ENCODE data around the gene PCBD1.

The PCBD1 gene

DNA sequence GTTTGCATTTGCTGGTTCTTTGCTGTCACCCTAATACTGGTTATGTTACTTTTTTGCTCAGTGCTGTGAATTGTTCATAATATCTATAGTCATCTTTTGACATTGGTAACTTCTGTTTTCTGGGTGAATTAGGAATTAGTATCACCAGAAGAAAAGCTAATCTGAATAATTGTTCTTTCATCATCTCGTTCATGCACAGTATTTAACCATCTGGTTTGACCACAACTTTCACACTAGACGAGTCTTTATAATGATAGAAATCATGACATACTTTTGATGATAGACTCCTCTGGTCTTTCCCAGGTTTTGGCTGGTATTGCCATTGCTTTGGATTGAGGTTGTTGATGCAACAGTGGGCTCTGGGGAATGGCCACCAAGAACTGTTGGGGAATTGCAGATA, 47.5 kb downstream of the PCBD1 start:
- no peak for FAIRE-seq
- TF ChIP-seq POLR2A (IDR thresholded peaks at IDR 0.05; ENCODE audit: low read depth, low read length), result no peak
- DNase-seq (ENCODE audit: insufficient read length, low spot score), result no peak

DNA sequence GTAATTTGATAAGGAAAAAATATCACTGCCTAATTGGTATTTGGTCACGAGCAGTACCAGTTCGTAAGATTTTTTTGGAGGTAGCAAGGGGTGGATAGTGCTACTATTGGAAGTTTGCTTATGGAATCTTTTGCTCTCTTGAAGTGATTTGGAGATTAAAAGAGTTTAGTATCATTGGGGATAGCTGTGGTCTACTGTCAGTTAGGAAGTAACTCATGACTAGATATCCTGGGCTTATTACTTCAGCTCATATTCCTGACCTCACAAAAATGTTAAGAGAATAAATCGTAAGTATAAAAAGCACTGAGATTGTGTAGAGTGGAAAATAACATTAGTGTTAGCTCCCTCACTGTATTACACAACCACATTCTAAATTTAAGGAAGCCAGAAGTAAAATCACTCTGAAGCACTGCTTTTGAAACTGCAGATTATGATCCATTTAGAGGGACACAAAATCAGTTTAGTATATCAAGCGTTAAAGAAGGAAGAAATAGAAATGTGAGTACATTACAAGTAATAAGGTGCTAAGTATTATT, 50.0 kb downstream of the PCBD1 start:
- TF ChIP-seq TAF1 (IDR thresholded peaks at IDR 0.05; ENCODE audit: low read depth, low read length) (no peak), POU2F2 (IDR thresholded peaks at IDR 0.05; ENCODE audit: low read depth, low read length) (no peak), POLR2AphosphoS5 (IDR thresholded peaks at IDR 0.05; ENCODE audit: low read depth, low read length) (no peak), SPI1 (IDR thresholded peaks at IDR 0.05; ENCODE audit: low read depth, low read length) (no peak), PAX5 (IDR thresholded peaks at IDR 0.05; ENCODE audit: insufficient read depth, low read length, severe bottlenecking) (no peak), POLR2A (IDR thresholded peaks at IDR 0.05; ENCODE audit: low read depth, low read length) (no peak)
- no peak for FAIRE-seq
- DNase-seq (ENCODE audit: insufficient read length, low spot score), result no peak

DNA sequence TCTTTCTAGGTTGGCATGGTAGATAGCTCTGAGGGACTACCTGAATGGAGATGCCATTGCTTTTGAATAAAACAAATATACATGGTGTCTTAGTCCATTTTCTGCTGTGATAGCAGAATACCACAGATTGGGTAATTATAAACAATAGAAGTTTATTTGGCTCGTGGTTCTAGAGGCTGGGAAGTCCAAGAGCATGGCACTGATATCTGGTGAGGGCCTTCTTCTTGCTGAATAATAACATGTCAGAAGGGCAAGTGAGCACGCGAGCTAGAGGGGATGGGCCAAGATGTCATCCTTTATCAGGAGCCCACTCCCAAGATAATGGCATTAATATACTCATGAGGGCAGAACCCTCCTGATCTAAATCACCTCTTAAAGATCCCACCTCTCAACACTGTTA, 50.7 kb downstream of the PCBD1 start:
- no peak for TF ChIP-seq POLR2A (IDR thresholded peaks at IDR 0.05; ENCODE audit: low read depth, low read length)
- FAIRE-seq (no peak), DNase-seq (ENCODE audit: insufficient read length, low spot score) (no peak)

DNA sequence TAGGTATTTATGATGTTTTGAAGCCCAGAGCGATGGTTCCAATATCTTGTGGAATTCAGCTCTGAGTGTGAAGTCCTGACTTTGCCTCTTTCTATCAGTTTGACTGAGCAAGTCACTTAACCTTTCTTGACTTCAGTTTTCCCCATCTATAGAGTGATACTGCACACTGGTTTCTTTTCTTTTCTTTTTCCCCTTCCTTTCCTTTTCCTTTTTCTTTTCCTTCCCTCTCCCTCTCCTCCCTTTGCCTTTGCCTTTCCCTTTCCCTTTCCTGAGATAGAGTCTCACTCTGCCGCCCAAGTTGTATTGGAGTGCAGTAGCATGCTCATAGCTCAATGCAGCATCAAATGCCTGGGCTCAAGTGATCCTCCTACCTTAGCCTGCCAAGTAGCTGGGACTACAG, 52.0 kb downstream of the PCBD1 start:
- TF ChIP-seq POU2F2 (IDR thresholded peaks at IDR 0.05; ENCODE audit: low read depth, low read length) (no peak), SPI1 (IDR thresholded peaks at IDR 0.05; ENCODE audit: low read depth, low read length) (no peak), PAX5 (IDR thresholded peaks at IDR 0.05; ENCODE audit: insufficient read depth, low read length, severe bottlenecking) (no peak), POLR2A (IDR thresholded peaks at IDR 0.05; ENCODE audit: low read depth, low read length) (no peak), TAF1 (IDR thresholded peaks at IDR 0.05; ENCODE audit: low read depth, low read length) (no peak), POLR2AphosphoS5 (IDR thresholded peaks at IDR 0.05; ENCODE audit: low read depth, low read length) (no peak)
- FAIRE-seq, result no peak
- no peak for DNase-seq (ENCODE audit: insufficient read length, low spot score)

DNA sequence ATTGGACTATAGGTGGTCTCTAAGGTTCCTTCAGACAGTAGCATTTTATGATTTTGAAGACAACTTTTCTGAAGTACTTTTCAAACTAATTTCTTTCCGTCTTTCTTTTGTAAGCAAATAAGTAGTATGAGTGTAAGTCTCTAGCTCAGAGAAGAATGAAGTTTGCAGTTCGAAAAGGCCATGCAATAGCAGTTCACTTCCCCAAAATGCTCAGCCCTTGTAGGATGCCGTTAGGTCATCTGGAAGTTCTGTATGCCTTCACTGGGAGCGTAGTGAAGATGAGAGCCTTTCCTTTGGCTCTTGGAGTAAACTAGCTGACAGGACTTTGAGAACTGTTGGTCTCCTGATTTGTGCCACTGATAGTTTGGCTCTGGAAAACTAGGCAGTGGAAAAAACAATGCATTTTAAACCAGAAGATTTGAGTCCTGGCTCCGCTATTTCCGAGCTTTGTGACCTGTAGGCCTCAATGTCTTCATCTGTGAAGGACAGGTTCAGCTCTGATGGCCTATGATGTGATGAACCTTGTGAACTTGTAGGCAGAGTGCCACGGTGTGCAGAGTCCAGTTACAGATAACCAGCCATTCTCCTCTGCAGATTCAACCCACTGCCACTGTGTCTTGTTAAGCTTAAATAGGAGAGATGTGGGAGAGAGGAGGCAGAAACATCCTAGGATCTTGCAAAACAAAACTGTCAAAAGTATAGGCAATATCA, 53.8 kb downstream of the PCBD1 start:
- DNase-seq (ENCODE audit: insufficient read length, low spot score) (no peak), FAIRE-seq (no peak)
- TF ChIP-seq POLR2A (IDR thresholded peaks at IDR 0.05; ENCODE audit: low read depth, low read length), result no peak
- TF ChIP-seq POU2F2 (IDR thresholded peaks at IDR 0.05; ENCODE audit: low read depth, low read length), result no peak
- no peak for TF ChIP-seq PAX5 (IDR thresholded peaks at IDR 0.05; ENCODE audit: insufficient read depth, low read length, severe bottlenecking)
- no peak for TF ChIP-seq POLR2AphosphoS5 (IDR thresholded peaks at IDR 0.05; ENCODE audit: low read depth, low read length)
- TF ChIP-seq TAF1 (IDR thresholded peaks at IDR 0.05; ENCODE audit: low read depth, low read length), result no peak
- no peak for TF ChIP-seq SPI1 (IDR thresholded peaks at IDR 0.05; ENCODE audit: low read depth, low read length)

DNA sequence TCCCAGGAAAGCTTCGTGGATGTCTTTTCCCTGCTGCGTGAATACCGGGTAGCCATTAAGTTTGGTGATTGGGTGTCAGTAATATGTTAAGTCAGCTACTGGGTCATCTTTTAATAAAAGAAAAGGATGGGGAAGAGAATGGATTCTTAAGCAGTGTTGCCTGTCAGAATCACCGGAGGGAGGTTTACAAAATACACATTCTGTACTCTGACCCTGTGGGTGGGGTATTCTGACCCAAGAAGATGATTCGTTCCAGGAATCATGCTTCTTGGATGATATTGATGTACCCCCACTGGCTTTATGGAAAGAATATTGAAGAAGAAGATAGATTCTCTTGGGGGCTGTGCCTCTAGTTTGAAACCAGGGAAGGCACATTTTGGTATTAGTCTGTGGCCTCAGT, 54.3 kb downstream of the PCBD1 start:
- FAIRE-seq, result no peak
- no peak for DNase-seq (ENCODE audit: insufficient read length, low spot score)
- TF ChIP-seq POU2F2 (IDR thresholded peaks at IDR 0.05; ENCODE audit: low read depth, low read length) (no peak), PAX5 (IDR thresholded peaks at IDR 0.05; ENCODE audit: insufficient read depth, low read length, severe bottlenecking) (no peak), POLR2AphosphoS5 (IDR thresholded peaks at IDR 0.05; ENCODE audit: low read depth, low read length) (no peak), TAF1 (IDR thresholded peaks at IDR 0.05; ENCODE audit: low read depth, low read length) (no peak), POLR2A (IDR thresholded peaks at IDR 0.05; ENCODE audit: low read depth, low read length) (no peak), SPI1 (IDR thresholded peaks at IDR 0.05; ENCODE audit: low read depth, low read length) (no peak)

DNA sequence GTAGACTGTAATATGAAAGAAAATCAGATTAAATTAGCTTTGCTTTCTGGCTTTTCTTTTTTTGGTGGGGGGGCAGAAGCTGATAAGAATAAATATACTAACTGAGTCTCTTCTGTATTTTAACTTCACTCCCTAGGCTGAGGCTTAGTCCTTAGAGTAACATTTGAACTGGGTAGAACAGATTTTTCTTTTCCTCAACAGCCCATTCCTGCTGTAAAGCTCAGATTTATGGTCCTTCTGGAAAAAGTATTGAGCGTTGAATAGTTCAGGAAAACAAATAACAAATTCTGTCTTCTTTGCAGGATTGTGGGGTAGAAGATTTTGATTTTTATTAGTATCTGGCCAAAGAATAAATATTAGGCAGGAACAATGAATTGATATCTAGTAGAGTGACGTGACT, 54.8 kb downstream of the PCBD1 start:
- TF ChIP-seq POLR2AphosphoS5 (IDR thresholded peaks at IDR 0.05; ENCODE audit: low read depth, low read length), result no peak
- TF ChIP-seq POU2F2 (IDR thresholded peaks at IDR 0.05; ENCODE audit: low read depth, low read length), result no peak
- no peak for TF ChIP-seq PAX5 (IDR thresholded peaks at IDR 0.05; ENCODE audit: insufficient read depth, low read length, severe bottlenecking)
- no peak for TF ChIP-seq TAF1 (IDR thresholded peaks at IDR 0.05; ENCODE audit: low read depth, low read length)
- no peak for FAIRE-seq
- no peak for DNase-seq (ENCODE audit: insufficient read length, low spot score)
